WTC11 (cell line): Measurements from ENCODE around the gene F8.

ENCODE experiments used
- CTCF ChIP-seq: fragments of 200-600 bp; IDR thresholded peaks from 2 replicates; pipeline ENCODE4 v1.8.0; 2022; ENCODE audit warnings: antibody characterized with exemption
- JUN ChIP-seq: sonication (generic); formaldehyde crosslinking; IDR thresholded peaks from 2 replicates; pipeline ENCODE4 v1.8.0; 2023; ENCODE audit warnings: mild to moderate bottlenecking, missing genetic modification reagents
- NR1H2 ChIP-seq: sonication (generic); formaldehyde crosslinking; IDR thresholded peaks from 2 replicates; pipeline ENCODE4 v1.9.0; 2021; ENCODE audit warnings: mild to moderate bottlenecking, moderate library complexity, missing genetic modification reagents
- NR3C1 ChIP-seq: sonication (generic); formaldehyde crosslinking; conservative IDR thresholded peaks from 2 replicates; pipeline ENCODE4 v1.8.1; 2023; ENCODE audit warnings: low read depth, mild to moderate bottlenecking, missing genetic modification reagents
- PREB ChIP-seq: sonication (generic); formaldehyde crosslinking; IDR thresholded peaks from 2 replicates; pipeline ENCODE4 v1.8.1; 2022; ENCODE audit warnings: mild to moderate bottlenecking, missing genetic modification reagents, moderate library complexity, borderline replicate concordance
- SMAD4 ChIP-seq: sonication (generic); formaldehyde crosslinking; IDR thresholded peaks from 2 replicates; pipeline ENCODE4 v1.8.0; 2022; ENCODE audit warnings: mild to moderate bottlenecking, missing genetic modification reagents
- ZNF416 ChIP-seq: fragments of 250-450 bp; sonication (Bioruptor Pico); IDR thresholded peaks from 2 replicates; pipeline ENCODE4 v1.9.0; 2021; ENCODE audit warnings: mild to moderate bottlenecking, inconsistent platforms

GRCh38 chrX:155023907-155024833 is 1.6 kb upstream of the F8 start:
- TF ChIP-seq NR1H2 (CRISPR knock-in tag) = no peak
- TF ChIP-seq JUN = no peak
- no peak for TF ChIP-seq SMAD4 (CRISPR knock-in tag)
- TF ChIP-seq PREB (CRISPR knock-in tag) = no peak
- no peak for TF ChIP-seq CTCF
- no peak for TF ChIP-seq ZNF416 (CRISPR knock-in tag)
- TF ChIP-seq NR3C1 = no peak
